WI38 (cell line): ENCODE data around the gene SEPHS1.
"Not testable (repeated sequence)": the region's sequence is repeated elsewhere in the genome, so short reads cannot be mapped to it uniquely, and the experiment has no call there.

Source experiments
- H3K4me3 ChIP-seq: 2 replicates; pipeline ENCODE4 v1.5.1; 2011; ENCODE audit warnings: low read depth, mild to moderate bottlenecking, control low read depth, low read length
- TF ChIP-seq, protein P1 (sequence below): IDR thresholded peaks from 2 replicates; pipeline ENCODE4 v1.5.1; 2012; ENCODE audit warnings: low read depth, mild to moderate bottlenecking, control low read depth, low read length

SEPHS1 gene

GRCh38 chr10:13337128-13337826 lies 10.8 kb downstream of the SEPHS1 start:
- TF ChIP-seq, protein P1, sequence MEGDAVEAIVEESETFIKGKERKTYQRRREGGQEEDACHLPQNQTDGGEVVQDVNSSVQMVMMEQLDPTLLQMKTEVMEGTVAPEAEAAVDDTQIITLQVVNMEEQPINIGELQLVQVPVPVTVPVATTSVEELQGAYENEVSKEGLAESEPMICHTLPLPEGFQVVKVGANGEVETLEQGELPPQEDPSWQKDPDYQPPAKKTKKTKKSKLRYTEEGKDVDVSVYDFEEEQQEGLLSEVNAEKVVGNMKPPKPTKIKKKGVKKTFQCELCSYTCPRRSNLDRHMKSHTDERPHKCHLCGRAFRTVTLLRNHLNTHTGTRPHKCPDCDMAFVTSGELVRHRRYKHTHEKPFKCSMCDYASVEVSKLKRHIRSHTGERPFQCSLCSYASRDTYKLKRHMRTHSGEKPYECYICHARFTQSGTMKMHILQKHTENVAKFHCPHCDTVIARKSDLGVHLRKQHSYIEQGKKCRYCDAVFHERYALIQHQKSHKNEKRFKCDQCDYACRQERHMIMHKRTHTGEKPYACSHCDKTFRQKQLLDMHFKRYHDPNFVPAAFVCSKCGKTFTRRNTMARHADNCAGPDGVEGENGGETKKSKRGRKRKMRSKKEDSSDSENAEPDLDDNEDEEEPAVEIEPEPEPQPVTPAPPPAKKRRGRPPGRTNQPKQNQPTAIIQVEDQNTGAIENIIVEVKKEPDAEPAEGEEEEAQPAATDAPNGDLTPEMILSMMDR: no peak
- no peak overlapping the region for H3K4me3 ChIP-seq

DNA sequence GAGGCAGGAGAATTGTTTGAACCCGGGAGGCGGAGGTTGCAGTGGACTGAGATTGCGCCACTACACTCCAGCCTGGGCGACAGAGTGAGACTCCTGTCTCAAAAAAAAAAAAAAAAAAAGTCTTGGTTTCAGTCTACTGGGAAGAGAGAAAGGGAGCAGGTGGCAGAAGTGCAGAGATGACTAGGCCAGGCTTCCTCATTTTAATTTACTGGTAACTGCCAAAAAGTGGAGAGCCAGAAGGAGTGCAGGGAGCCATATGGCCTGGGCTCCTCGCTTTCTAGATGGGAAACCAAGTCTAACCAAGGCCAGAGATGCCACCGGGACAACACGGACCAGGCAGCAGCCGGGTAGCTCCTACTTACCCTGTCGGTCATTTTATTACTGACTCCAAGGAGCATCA lies 12.2 kb downstream of the SEPHS1 start:
- no peak overlapping the region for H3K4me3 ChIP-seq
- TF ChIP-seq, protein P1: no peak

- H3K4me3 ChIP-seq: no peak overlapping the region
- TF ChIP-seq, protein P1: no peak
Observed at GRCh38 chr10:13334556-13334955, 13.5 kb downstream of the SEPHS1 start.

GRCh38 chr10:13331646-13332045 lies 16.4 kb downstream of the SEPHS1 start:
- H3K4me3 ChIP-seq: no peak overlapping the region
- TF ChIP-seq, protein P1: no peak

- H3K4me3 ChIP-seq: not testable (repeated sequence)
Observed at GRCh38 chr10:13330980-13331379, 17.1 kb downstream of the SEPHS1 start.

GRCh38 chr10:13329565-13329964 lies 18.5 kb downstream of the SEPHS1 start:
- no peak overlapping the region for H3K4me3 ChIP-seq
- TF ChIP-seq, protein P1: no peak

DNA sequence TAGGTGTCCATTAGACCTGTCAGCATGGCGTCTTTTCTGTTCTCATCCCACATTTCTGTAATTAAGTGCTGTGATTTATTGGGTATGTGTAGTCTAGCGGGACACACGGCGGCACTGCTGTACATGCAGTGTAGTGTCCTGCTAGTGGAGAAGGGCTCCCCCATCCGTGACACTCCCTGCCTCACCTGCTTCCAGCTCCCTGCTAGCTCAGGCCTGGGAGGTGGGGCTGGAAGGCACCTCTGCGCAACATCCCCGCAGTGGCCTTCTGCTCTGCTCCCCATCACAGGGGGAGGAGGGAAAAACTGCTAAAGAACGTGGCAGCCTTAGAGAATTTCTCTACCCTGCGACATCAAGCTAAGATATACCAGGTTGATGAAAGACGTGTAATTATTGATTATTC lies 19.5 kb downstream of the SEPHS1 start:
- H3K4me3 ChIP-seq: no peak overlapping the region
- TF ChIP-seq, protein P1: no peak

GRCh38 chr10:13328126-13328525 lies 20.0 kb downstream of the SEPHS1 start:
- TF ChIP-seq, protein P1: no peak
- H3K4me3 ChIP-seq: no peak overlapping the region
